ENCODE data around the gene SBF2.

SBF2 gene

GRCh38 chr11:10181811-10182210, 112.2 kb downstream of the SBF2 start:
- 95 to 97% methylated on average over 3 of the region's 3 CpGs for WGBS, 2 experiments
- no peaks in the 10 kb centered on the region for H3K4me1 ChIP-seq (ENCODE audit: control insufficient read depth, insufficient read depth, low read length)
- H3K27ac ChIP-seq (ENCODE audit: insufficient read depth, low read depth, low read length, poor library complexity, severe bottlenecking): no peak overlapping the region
- no peaks in the 10 kb centered on the region for H3K36me3 ChIP-seq (ENCODE audit: control insufficient read depth, insufficient read depth, low read length)
- H3K4me3 ChIP-seq (ENCODE audit: insufficient read depth, low read depth, low read length): no peak overlapping the region
- H3K27me3 ChIP-seq (ENCODE audit: control insufficient read depth, insufficient read depth, low read length, poor library complexity, severe bottlenecking): no peaks in the 10 kb centered on the region
- no peaks in the 10 kb centered on the region for H3K9me3 ChIP-seq (ENCODE audit: control insufficient read depth, low read length)

- H3K27ac ChIP-seq (ENCODE audit: insufficient read depth, low read depth, low read length, poor library complexity, severe bottlenecking): no peak overlapping the region
- no peak overlapping the region for H3K4me3 ChIP-seq (ENCODE audit: insufficient read depth, low read depth, low read length)
- H3K4me1 ChIP-seq (ENCODE audit: control insufficient read depth, insufficient read depth, low read length): no peaks in the 10 kb centered on the region
- no peaks in the 10 kb centered on the region for H3K9me3 ChIP-seq (ENCODE audit: control insufficient read depth, low read length)
- no peaks in the 10 kb centered on the region for H3K27me3 ChIP-seq (ENCODE audit: control insufficient read depth, insufficient read depth, low read length, poor library complexity, severe bottlenecking)
- no peaks in the 10 kb centered on the region for H3K36me3 ChIP-seq (ENCODE audit: control insufficient read depth, insufficient read depth, low read length)
Observed at GRCh38 chr11:10164621-10165020, 129.4 kb downstream of the SBF2 start.

- 89 to 94% methylated on average over 2 of the region's 2 CpGs for WGBS, 2 experiments
Observed at GRCh38 chr11:10162222-10162621, 131.8 kb downstream of the SBF2 start.

DNA sequence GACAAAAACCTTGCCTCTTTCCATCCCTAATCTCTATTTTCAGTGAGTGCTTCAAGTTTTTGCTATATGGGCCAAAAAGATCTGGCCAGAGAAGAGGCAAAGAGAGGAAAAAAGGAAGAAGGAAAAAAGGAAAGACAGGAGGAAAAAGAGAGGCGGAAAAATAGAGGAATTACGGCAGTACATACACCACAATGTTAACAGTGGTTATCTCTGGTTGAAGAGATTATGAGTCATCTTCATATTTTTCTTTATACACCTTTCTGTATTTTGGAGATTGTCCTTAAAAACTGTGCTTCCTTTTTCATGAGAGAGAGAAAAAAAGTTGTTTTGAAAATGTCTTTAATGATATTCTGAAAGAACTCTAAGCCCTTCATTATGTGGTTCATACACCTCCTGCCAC, 133.7 kb downstream of the SBF2 start:
- Histone ChIP-seq H3K36me3 (ENCODE audit: control insufficient read depth, insufficient read depth, low read length) (no peaks in the 10 kb centered on the region), H3K27me3 (ENCODE audit: control insufficient read depth, insufficient read depth, low read length, poor library complexity, severe bottlenecking) (no peaks in the 10 kb centered on the region), H3K9me3 (ENCODE audit: control insufficient read depth, low read length) (no peaks in the 10 kb centered on the region), H3K4me1 (ENCODE audit: control insufficient read depth, insufficient read depth, low read length) (no peaks in the 10 kb centered on the region), H3K27ac (ENCODE audit: insufficient read depth, low read depth, low read length, poor library complexity, severe bottlenecking) (no peak overlapping the region), H3K4me3 (ENCODE audit: insufficient read depth, low read depth, low read length) (no peak overlapping the region)
- WGBS, 2 experiments: 100% methylated on average over 1 of the region's 2 CpGs; no CpG with 5 or more reads in 1 of the 2 experiments

More at GRCh38 chr11:10162222-10162621, 131.8 kb downstream of the SBF2 start:
- H3K27ac ChIP-seq (ENCODE audit: insufficient read depth, low read depth, low read length, poor library complexity, severe bottlenecking): no peak overlapping the region
- no peak overlapping the region for H3K4me3 ChIP-seq (ENCODE audit: insufficient read depth, low read depth, low read length)
- no peaks in the 10 kb centered on the region for H3K9me3 ChIP-seq (ENCODE audit: control insufficient read depth, low read length)
- H3K36me3 ChIP-seq (ENCODE audit: control insufficient read depth, insufficient read depth, low read length): no peaks in the 10 kb centered on the region
- no peaks in the 10 kb centered on the region for H3K27me3 ChIP-seq (ENCODE audit: control insufficient read depth, insufficient read depth, low read length, poor library complexity, severe bottlenecking)
- no peaks in the 10 kb centered on the region for H3K4me1 ChIP-seq (ENCODE audit: control insufficient read depth, insufficient read depth, low read length)

GRCh38 chr11:10158461-10158860, 135.6 kb downstream of the SBF2 start:
- Histone ChIP-seq H3K27me3 (ENCODE audit: control insufficient read depth, insufficient read depth, low read length, poor library complexity, severe bottlenecking) (no peaks in the 10 kb centered on the region), H3K9me3 (ENCODE audit: control insufficient read depth, low read length) (no peaks in the 10 kb centered on the region), H3K27ac (ENCODE audit: insufficient read depth, low read depth, low read length, poor library complexity, severe bottlenecking) (no peak overlapping the region)

DNA sequence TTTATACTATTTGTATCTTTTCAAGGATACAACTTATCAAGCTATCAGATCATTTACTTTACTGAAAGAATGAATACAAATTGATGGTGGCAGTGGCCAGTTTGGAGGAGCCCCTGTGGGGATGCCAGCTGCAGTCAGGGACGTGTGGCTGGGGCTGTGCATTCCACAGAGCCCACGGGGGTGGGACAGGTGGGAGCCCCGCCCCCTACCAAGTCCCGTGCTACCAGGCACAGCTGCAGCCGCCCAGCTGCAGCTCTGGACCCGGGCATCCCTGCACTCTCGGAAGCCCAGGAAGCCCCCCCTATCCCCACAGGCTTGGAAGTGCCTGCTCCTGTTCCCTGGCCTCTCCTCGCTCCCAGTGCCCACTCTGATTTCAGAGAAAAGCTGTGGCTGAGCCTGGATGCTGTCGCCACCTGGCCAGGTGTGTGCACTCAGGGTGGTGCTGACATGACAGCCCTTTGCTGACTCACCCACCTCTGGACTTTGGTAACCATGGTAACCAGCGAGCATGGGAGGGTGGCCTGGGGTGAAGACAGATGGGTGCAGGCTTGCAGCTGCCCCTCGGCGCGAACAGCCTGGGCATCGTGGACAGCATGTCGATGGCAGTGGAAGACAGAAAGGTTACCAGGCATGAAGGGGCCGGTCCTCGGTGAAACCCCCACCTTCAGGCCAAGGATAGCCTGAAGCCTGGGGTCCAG, 138.1 kb downstream of the SBF2 start:
- Histone ChIP-seq H3K9me3 (ENCODE audit: control insufficient read depth, low read length) (no peaks in the 10 kb centered on the region), H3K27me3 (ENCODE audit: control insufficient read depth, insufficient read depth, low read length, poor library complexity, severe bottlenecking) (no peaks in the 10 kb centered on the region), H3K36me3 (ENCODE audit: control insufficient read depth, insufficient read depth, low read length) (no peaks in the 10 kb centered on the region), H3K27ac (ENCODE audit: insufficient read depth, low read depth, low read length, poor library complexity, severe bottlenecking) (no peak overlapping the region), H3K4me1 (ENCODE audit: control insufficient read depth, insufficient read depth, low read length) (no peaks in the 10 kb centered on the region), H3K4me3 (ENCODE audit: insufficient read depth, low read depth, low read length) (no peak overlapping the region)
- 90 to 92% methylated on average over 17 of the region's 17 CpGs for WGBS, 2 experiments

More at GRCh38 chr11:10158461-10158860, 135.6 kb downstream of the SBF2 start:
- Histone ChIP-seq H3K4me3 (ENCODE audit: insufficient read depth, low read depth, low read length) (no peak overlapping the region), H3K36me3 (ENCODE audit: control insufficient read depth, insufficient read depth, low read length) (no peaks in the 10 kb centered on the region), H3K4me1 (ENCODE audit: control insufficient read depth, insufficient read depth, low read length) (no peaks in the 10 kb centered on the region)

GRCh38 chr11:10150800-10151199, 143.2 kb downstream of the SBF2 start:
- 95 to 96% methylated on average over 1 of the region's 2 CpGs for WGBS, 2 experiments
- no peak overlapping the region for H3K27ac ChIP-seq (ENCODE audit: insufficient read depth, low read depth, low read length, poor library complexity, severe bottlenecking)
- H3K9me3 ChIP-seq (ENCODE audit: control insufficient read depth, low read length): no peaks in the 10 kb centered on the region
- H3K27me3 ChIP-seq (ENCODE audit: control insufficient read depth, insufficient read depth, low read length, poor library complexity, severe bottlenecking): no peaks in the 10 kb centered on the region
- H3K4me3 ChIP-seq (ENCODE audit: insufficient read depth, low read depth, low read length): no peak overlapping the region
- no peaks in the 10 kb centered on the region for H3K4me1 ChIP-seq (ENCODE audit: control insufficient read depth, insufficient read depth, low read length)
- no peaks in the 10 kb centered on the region for H3K36me3 ChIP-seq (ENCODE audit: control insufficient read depth, insufficient read depth, low read length)

- no peaks in the 10 kb centered on the region for H3K4me1 ChIP-seq (ENCODE audit: control insufficient read depth, insufficient read depth, low read length)
- no peak overlapping the region for H3K4me3 ChIP-seq (ENCODE audit: insufficient read depth, low read depth, low read length)
- no peaks in the 10 kb centered on the region for H3K27me3 ChIP-seq (ENCODE audit: control insufficient read depth, insufficient read depth, low read length, poor library complexity, severe bottlenecking)
- H3K36me3 ChIP-seq (ENCODE audit: control insufficient read depth, insufficient read depth, low read length): no peaks in the 10 kb centered on the region
- H3K27ac ChIP-seq (ENCODE audit: insufficient read depth, low read depth, low read length, poor library complexity, severe bottlenecking): no peak overlapping the region
- H3K9me3 ChIP-seq (ENCODE audit: control insufficient read depth, low read length): no peaks in the 10 kb centered on the region
Observed at GRCh38 chr11:10149553-10149952, 144.5 kb downstream of the SBF2 start.

GRCh38 chr11:10147195-10147594, 146.8 kb downstream of the SBF2 start:
- H3K27ac ChIP-seq (ENCODE audit: insufficient read depth, low read depth, low read length, poor library complexity, severe bottlenecking): no peak overlapping the region
- H3K27me3 ChIP-seq (ENCODE audit: control insufficient read depth, insufficient read depth, low read length, poor library complexity, severe bottlenecking): no peaks in the 10 kb centered on the region
- no peaks in the 10 kb centered on the region for H3K36me3 ChIP-seq (ENCODE audit: control insufficient read depth, insufficient read depth, low read length)
- no peaks in the 10 kb centered on the region for H3K9me3 ChIP-seq (ENCODE audit: control insufficient read depth, low read length)
- WGBS, 2 experiments: 91 to 95% methylated on average over 3 of the region's 3 CpGs
- no peak overlapping the region for H3K4me3 ChIP-seq (ENCODE audit: insufficient read depth, low read depth, low read length)
- no peaks in the 10 kb centered on the region for H3K4me1 ChIP-seq (ENCODE audit: control insufficient read depth, insufficient read depth, low read length)

DNA sequence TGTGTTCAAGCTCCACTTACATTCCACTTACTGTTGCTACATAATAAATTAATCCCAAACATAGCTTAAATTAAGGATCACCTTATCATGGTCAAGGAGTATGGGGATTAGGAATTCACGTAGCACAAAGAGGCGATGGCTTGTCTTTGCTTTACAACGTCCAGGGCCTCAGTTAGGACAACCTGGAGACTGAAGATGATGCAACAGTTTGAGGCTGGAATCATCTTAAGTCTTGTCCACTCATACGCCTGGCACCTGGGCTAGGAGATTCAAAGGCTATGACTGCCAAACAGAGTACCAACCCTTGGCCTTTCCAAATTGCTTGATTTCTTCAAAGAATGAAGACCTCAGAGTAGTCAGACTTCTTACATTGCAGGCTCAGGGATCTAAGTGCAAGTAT, 149.1 kb downstream of the SBF2 start:
- WGBS, 2 experiments: 93 to 94% methylated on average over 4 of the region's 4 CpGs
- no peak overlapping the region for H3K4me3 ChIP-seq (ENCODE audit: insufficient read depth, low read depth, low read length)
- no peaks in the 10 kb centered on the region for H3K9me3 ChIP-seq (ENCODE audit: control insufficient read depth, low read length)
- no peak overlapping the region for H3K27ac ChIP-seq (ENCODE audit: insufficient read depth, low read depth, low read length, poor library complexity, severe bottlenecking)
- no peaks in the 10 kb centered on the region for H3K36me3 ChIP-seq (ENCODE audit: control insufficient read depth, insufficient read depth, low read length)
- H3K4me1 ChIP-seq (ENCODE audit: control insufficient read depth, insufficient read depth, low read length): no peaks in the 10 kb centered on the region
- H3K27me3 ChIP-seq (ENCODE audit: control insufficient read depth, insufficient read depth, low read length, poor library complexity, severe bottlenecking): no peaks in the 10 kb centered on the region

- Histone ChIP-seq H3K36me3 (ENCODE audit: control insufficient read depth, insufficient read depth, low read length) (peaks cover 4% of the 10 kb centered on the region), H3K4me1 (ENCODE audit: control insufficient read depth, insufficient read depth, low read length) (no peaks in the 10 kb centered on the region), H3K27me3 (ENCODE audit: control insufficient read depth, insufficient read depth, low read length, poor library complexity, severe bottlenecking) (no peaks in the 10 kb centered on the region), H3K9me3 (ENCODE audit: control insufficient read depth, low read length) (no peaks in the 10 kb centered on the region), H3K4me3 (ENCODE audit: insufficient read depth, low read depth, low read length) (no peak overlapping the region), H3K27ac (ENCODE audit: insufficient read depth, low read depth, low read length, poor library complexity, severe bottlenecking) (no peak overlapping the region)
- 64 to 69% methylated on average over 2 of the region's 2 CpGs for WGBS, 2 experiments
Observed at GRCh38 chr11:10139656-10140055, 154.4 kb downstream of the SBF2 start.

Measured in ectodermal cell (in vitro differentiated cells).